Stimulated activated CD8-positive, alpha-beta memory T cell treated with anti-CD3 and anti-CD28 coated beads, Interleukin-7, amount 100 ng/mL, for 4 hours (primary cell): ENCODE results near the gene MRPL18.

ENCODE experiments used
- DNase-seq, 2 donors: peaks; one replicate each; pipeline ENCODE4 v3.0.0-alpha.2; 2020; ENCODE audit warnings: low read depth in 2 of 2

The MRPL18 gene

GRCh38 chr6:159842035-159842434, 51.8 kb downstream of the MRPL18 start:
- DNase-seq = no peak

- no peak for DNase-seq
Measured at GRCh38 chr6:159844737-159845645, 54.7 kb downstream of the MRPL18 start.
